Left colon (tissue), 2 donors: ENCODE measurements around the gene CEP57. TPM values are rescaled to one million over a fixed set of nuclear protein-coding genes. Genes with fewer than 3 reads are reported as not detected.
A peak's percentile ranks its signal among the peaks of the same experiment; 100 is the strongest.
"Not testable (repeated sequence)": the region's sequence is repeated elsewhere in the genome, so short reads cannot be mapped to it uniquely, and the experiment has no call there.

Experiments used
- ATAC-seq: fragments of 200-7000 bp; cut with Tn5 transposase; one replicate; pipeline ENCODE4 v1.9.1; 2020; ENCODE audit warnings: mild to moderate bottlenecking, moderate library complexity
- DNase-seq, 2 donors: peaks; one replicate each; pipeline ENCODE4 v3.0.0-alpha.2; 2020
- intact Hi-C, 2 donors: fragments of 100-400 bp; cut with DNase I in 1 of 2; cut with micrococcal nuclease in 1 of 2; formaldehyde crosslinking; loops; one replicate each; pipeline versions ENCODE4 v1.11.2 to v1.14.0; 2022; cut with DNase I, micrococcal nuclease
- total RNA-seq, 2 donors: library from RNA; stranded (reverse); fragmentation: NEBNext Ultra II Directional; extraction: Animal tissue kit (Norgen Biotek cat#: 25700); gene quantifications; one replicate each; pipeline ENCODE4 v1.2.1, GENCODE V29; 2021
- donor health status: DM: no; HTN: no; CAD: no.
- donor health status: DM: yes; HTN: yes; CAD: no.

Gene CEP57
- total RNA-seq, 2 donors from 2014 or later, result 29.4 to 31.7 TPM

DNA sequence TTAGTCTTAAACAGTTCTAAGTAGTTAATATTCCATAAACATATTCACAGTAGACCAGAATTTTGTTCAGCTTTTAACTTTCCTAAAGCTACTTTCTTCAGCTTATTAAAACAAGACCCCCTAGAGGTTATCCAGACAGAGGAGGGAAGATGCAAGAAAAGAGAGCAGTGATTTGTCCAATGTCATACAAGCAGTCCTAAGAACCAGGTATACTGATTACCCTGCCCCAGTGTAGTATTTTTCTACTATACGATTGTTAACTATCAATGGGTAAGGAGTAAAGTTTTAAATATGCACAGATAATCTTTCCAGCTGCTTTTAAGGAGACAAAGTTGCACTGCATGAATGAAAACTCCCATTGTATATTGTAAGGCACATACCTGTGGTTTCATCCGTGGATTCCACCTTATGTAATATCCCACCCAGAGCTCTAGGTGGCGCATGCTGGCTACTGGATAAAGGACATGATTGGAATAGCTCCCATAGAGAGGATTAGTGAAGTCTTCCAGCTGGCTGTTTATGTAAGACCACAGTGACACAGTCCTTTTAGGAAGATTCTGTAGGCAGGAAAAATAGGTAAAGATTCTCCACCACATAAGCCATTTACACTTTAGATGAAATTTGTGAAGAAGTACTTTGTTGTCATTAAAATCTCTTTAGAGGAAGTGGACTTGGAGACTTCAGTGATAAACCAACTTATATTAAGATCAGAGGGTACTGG lies 45.6 kb downstream of the CEP57 start:
- ATAC-seq (peak; percentile 94), DNase-seq (peak; percentile 38 to 44)
- intact Hi-C loops, result loop anchor here in 1 of 2 donors (10.0 kb wide), 1 partner anchor 559 kb away; the partner anchor contains the start of gene JRKL

DNA sequence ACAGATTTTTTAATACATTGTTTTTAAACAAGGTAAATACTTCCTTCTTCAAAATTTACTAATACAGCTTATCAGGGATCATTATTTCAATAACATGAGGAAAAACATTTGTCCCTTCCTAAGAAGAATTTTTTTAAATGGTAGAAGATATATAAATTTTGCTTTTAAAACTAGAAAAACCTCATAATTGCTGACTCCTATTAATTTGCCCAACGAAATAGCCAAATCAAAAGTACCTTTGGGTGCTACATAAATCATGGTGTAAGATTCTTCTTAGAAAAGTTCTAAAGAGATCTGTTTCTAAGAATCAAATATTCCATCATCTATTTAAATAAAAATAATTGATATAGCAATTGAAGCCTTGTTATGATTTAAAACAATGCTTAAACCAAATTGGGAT lies 54.9 kb downstream of the CEP57 start:
- intact Hi-C loops, result loop anchor here in 1 of 2 donors (10.0 kb wide), 2 partner anchors 510 to 580 kb away; no protein-coding TSS in a partner anchor
- DNase-seq, result no peak
- ATAC-seq, result no peak

DNA sequence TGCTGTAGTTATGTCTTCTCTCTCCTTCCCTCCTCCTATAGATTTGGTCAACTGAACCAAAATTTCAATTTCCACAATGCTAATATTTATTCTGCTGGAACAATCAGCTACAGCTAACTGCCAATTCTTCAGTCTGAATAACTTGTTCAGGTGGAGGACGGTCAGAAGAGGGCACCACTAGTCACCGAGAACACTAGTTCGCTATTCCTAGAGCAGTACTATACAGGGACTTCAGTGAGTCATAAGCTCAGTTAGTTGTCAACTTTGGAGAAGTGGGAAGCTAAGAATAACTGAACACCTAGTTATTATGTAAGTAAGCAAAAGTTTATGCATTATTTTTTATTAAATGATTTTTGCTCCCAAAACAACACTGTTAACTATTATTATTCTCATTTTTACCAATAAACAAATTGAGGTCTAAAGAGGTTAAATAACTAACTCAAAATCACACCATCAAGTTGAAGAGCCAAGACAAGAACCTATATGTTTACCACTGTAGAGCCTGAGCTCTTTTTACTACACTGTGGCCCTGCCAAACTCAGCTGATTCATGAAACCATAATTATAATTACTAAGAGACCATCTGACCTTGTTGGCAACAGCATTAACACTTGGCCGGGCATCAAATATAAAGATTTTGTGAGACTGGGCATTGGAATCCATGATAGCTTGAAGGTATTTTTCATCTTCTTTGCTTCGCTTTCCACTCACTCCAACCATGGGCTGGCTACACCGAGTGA lies 59.0 kb downstream of the CEP57 start:
- intact Hi-C loops, result loop anchor here in 1 of 2 donors (10.0 kb wide), 2 partner anchors 506 to 576 kb away; no protein-coding TSS in a partner anchor
- peak; percentile 92 for ATAC-seq
- peak; percentile 35 to 52 for DNase-seq

DNA sequence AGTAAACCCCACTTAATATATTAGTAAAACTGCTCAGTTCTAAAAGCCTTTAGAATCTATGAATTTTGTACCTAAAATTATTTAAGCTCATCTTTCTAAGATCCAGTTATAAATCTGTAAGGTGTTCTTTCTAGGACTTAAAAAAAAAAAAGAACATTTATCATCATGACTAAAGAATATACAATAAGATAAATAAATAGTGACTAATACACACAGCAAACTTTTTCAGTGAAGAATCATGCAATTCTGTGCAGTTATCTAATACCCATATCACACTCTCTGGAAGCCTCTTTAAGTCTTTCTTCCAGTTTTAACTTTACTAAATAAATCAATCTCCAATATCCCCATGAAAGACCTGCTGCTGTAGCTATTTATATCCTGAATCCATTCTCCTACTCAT lies 59.8 kb downstream of the CEP57 start:
- DNase-seq (no peak), ATAC-seq (no peak)
- intact Hi-C loops, result no loop called here

DNA sequence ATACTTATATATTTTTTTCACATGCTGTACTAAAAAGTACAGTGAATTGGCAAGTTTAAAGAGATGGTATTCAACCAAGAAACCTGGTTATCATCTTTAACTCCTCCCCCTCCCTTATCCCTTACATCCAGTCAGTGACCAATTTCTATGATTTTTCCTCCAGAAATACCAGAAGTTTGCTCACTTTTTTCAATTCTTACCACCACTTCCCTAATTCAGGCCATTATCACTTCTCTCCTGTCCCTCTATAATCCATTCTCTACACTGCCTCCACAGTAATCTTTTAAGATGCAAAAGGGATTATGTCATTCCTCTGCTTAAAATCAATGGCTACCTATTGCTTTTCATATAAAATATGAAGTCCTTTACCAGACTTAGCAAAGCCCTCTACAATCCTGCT lies 62.8 kb downstream of the CEP57 start:
- DNase-seq, result no peak
- no peak for ATAC-seq
- intact Hi-C loops, result no loop called here

DNA sequence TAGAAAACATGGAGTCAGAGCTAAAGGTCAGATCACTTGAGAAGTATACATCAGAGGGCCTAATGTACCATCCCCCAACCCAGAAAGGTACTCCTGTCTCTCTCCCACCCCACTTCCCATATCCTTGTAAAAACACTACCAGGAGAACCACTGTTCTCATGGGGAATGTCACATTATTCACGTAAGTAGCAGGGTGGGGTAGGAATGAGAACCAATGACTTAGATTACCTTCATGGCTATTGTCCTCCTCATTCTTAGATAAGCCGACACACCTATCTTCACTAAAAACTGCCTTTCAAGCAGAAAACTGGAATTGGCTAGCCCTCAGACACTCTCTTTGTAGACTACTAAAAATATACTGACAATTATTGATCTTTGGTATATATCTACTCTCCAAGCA lies 63.6 kb downstream of the CEP57 start:
- intact Hi-C loops, result no loop called here
- DNase-seq (no peak), ATAC-seq (no peak)

DNA sequence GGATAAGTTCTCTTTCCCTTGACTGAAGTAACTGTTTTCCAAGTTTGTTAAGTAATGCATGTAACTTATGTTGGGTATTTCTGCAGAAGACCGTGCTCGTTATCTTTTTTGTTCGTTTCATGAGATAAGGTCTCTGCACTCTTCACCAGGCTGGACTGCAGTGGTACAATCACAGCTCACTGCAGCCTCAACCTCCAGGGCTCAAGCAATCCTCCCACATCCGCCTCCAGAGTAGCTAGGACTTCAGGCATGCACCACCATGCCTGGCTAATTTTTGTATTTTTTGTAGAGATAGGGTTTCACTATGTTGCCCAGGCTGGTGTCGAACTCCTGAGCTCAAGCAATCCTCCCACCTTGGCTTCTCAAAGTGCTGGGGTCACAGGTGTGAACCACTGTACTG lies 64.1 kb downstream of the CEP57 start:
- DNase-seq, intact Hi-C loops, ATAC-seq: not testable (repeated sequence)

DNA sequence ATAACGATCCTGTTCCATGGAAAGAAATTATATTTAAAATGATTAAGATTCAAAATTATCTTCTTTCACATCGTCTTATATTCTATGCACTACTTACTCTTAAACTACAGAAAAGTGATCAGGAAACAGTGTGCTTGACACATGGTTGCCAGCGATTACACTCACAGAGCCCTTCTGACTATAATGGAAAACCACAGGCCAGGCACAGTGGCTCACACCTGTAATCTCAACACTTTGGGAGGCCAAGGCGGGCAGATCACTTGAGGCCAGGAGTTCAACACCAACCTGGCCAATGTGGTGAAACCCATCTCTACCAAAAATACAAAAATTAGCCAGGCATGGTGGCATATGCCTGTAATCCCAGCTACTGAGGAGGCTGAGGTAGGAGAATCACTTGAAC lies 69.7 kb downstream of the CEP57 start:
- intact Hi-C loops, DNase-seq, ATAC-seq: not testable (repeated sequence)

DNA sequence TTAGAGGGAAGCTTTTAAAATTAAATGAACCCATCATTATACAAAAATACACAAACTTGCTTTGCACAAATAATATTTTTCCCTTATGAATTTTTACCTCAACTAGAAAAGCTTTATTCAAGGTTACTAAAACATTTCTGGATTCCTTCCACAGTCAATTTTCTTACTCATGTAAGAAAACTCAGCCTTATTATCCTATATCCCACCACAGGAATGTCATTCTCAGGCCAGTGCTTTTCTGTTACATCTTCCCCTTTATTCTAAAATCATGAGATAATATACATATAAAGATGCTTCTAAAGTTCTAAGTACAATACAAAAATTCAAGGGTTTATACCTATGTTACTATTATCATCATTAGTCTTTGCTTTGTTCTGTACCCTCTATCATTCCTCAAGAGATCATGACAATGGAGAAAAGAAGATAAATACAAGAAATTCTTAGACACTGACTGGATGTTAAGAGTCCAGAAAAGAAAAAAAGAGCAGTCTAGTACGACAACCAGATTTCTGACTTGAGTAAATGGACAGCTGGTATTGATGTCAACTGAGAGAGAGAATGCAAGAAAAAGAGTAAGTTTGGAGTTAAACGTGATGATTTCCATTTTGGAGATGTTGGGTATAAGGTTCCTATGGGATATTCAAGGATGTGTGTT lies 73.3 kb downstream of the CEP57 start:
- no peak for DNase-seq
- intact Hi-C loops, result no loop called here
- ATAC-seq, result no peak

DNA sequence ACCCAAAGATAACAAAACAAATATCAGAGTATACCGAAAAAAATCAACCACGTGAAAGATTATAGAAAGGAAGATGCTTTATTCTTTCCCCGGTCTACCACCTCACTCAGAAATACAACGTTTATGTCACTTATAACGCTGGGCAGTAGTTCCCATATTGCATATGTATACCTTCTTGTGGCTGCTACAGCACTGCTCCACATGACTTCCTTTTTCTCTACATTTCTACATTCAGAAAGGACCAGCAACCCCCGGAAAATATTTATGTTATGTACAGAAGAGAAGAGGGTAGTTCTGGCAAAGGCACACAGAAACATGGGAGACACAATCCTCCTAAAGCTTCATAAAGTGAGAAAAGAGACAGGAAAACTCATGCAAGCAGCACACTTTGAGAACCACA lies 76.8 kb downstream of the CEP57 start:
- intact Hi-C loops, result no loop called here
- DNase-seq, result no peak
- no peak for ATAC-seq

DNA sequence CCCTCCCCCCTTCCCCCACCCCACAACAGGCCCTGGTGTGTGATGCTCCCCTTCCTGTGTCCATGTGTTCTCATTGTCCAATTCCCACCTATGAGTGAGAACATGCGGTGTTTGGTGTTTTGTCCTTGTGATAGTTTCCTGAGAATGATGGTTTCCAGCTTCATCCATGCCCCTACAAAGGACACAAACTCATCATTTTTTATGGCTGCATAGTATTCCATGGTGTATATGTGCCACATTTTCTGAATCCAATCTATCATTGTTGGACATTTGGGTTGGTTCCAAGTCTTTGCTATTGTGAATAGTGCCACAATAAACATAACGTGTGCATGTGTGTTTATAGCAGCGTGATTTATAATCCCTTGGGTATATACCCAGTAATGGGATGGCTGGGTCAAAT lies 80.6 kb downstream of the CEP57 start:
- intact Hi-C loops, DNase-seq, ATAC-seq: not testable (repeated sequence)

DNA sequence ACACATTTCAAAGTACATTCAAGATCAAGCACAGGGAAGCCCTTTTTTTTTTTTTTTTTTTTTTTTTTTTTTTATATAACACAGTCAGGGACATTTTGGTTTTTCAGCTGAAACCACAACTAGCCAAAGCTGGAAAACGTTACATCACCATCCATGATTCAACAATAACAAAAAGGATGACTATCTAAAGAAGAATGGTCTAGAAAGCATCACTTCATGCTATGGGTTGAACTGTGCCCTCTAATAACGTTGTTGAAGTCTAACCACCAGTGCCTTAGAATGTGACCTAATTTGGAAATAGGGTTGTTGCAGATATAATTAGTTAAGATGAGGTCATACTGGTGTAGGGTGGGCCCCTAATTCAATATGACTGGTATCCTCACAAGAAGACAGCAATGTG lies 87.0 kb downstream of the CEP57 start:
- intact Hi-C loops, result no loop called here
- no peak for ATAC-seq
- no peak for DNase-seq

Other genes with a start within 250 kb of the CEP57 start
- gene FAM76B, start 716 bp upstream of the CEP57 start, total RNA-seq, result 10 to 100 TPM; 14.5 to 16.8 TPM
- 10 to 100 TPM; 17.1 to 22.7 TPM for gene MTMR2, start 133.6 kb downstream of the CEP57 start, total RNA-seq